Smooth muscle cell (in vitro differentiated cells): ENCODE results near the gene PTPRU. TPM values are rescaled to one million over a fixed set of nuclear protein-coding genes. Genes with fewer than 3 reads are reported as not detected.

ENCODE experiments used
- DNase-seq: peaks from one replicate; lab custom pipeline; 2025; ENCODE audit not compliant: unreplicated experiment; lab: John Stamatoyannopoulos, UW
- H2AFZ ChIP-seq: fragments of 200-600 bp; sonication (generic); 2 replicates; pipeline ENCODE4 v1.6.0; 2016; ENCODE audit warnings: antibody characterized with exemption, low read depth, mild to moderate bottlenecking
- H3F3A ChIP-seq: fragments of 200-600 bp; sonication (generic); 2 replicates; pipeline ENCODE4 v1.6.0; 2017; ENCODE audit warnings: antibody characterized with exemption, low read depth
- H3K27ac ChIP-seq: fragments of 200-600 bp; sonication (generic); 2 replicates; pipeline ENCODE4 v1.5.1; 2016; ENCODE audit warnings: low read depth, mild to moderate bottlenecking
- H3K27me3 ChIP-seq: fragments of 200-600 bp; sonication (generic); 2 replicates; pipeline ENCODE4 v1.6.1; 2016; ENCODE audit warnings: low read depth, mild to moderate bottlenecking
- H3K36me3 ChIP-seq: fragments of 200-600 bp; sonication (generic); 2 replicates; pipeline ENCODE4 v1.5.1; 2016; ENCODE audit warnings: low read depth
- H3K4me1 ChIP-seq: fragments of 200-600 bp; sonication (generic); 2 replicates; pipeline ENCODE4 v1.5.1; 2016; ENCODE audit warnings: low read depth
- H3K4me2 ChIP-seq: fragments of 200-600 bp; sonication (generic); 2 replicates; pipeline ENCODE4 v1.6.0; 2016; ENCODE audit warnings: mild to moderate bottlenecking
- H3K4me3 ChIP-seq: fragments of 200-600 bp; sonication (generic); 2 replicates; pipeline ENCODE4 v1.5.1; 2016; ENCODE audit warnings: mild to moderate bottlenecking
- H3K79me2 ChIP-seq: fragments of 200-600 bp; sonication (generic); 2 replicates; pipeline ENCODE4 v1.6.0; 2016; ENCODE audit warnings: low read depth, mild to moderate bottlenecking
- H3K9ac ChIP-seq: fragments of 200-600 bp; sonication (generic); 2 replicates; pipeline ENCODE4 v1.6.0; 2016; ENCODE audit warnings: low read depth
- H3K9me3 ChIP-seq: fragments of 200-600 bp; sonication (generic); replicated peaks from 2 replicates; pipeline ENCODE4 v1.5.1; 2016; ENCODE audit warnings: low read depth
- H4K20me1 ChIP-seq: fragments of 200-600 bp; sonication (generic); 2 replicates; pipeline ENCODE4 v1.6.0; 2016; ENCODE audit warnings: low read depth
- WGBS: methylation state at CpG from one replicate; pipeline ENCODE4 v1.1.7; 2016; ENCODE audit warnings: low lambda C conversion rate; 5-methylcytosine and 5-hydroxymethylcytosine counted together
- polyA plus RNA-seq: library from polyadenylated mRNA; unstranded; fragments of >200 nt; fragmentation: Nextera tagmentation; extraction: Ambion mirVana; gene quantifications from 2 replicates; pipeline ENCODE4 v1.2.1, GENCODE V29; 2016
- total RNA-seq: library from RNA; depleted of rRNA; stranded (reverse); fragments of >200 nt; gene quantifications from 2 replicates; pipeline ENCODE4 v1.2.3, GENCODE V29; 2014
- TF ChIP-seq, protein P1 (sequence below): fragments of 200-600 bp; sonication (generic); IDR thresholded peaks from 2 replicates; pipeline ENCODE4 v1.5.1; 2017; ENCODE audit warnings: borderline replicate concordance, mild to moderate bottlenecking, antibody characterized with exemption; ENCODE audit not compliant: insufficient read depth, poor library complexity, severe bottlenecking

Gene PTPRU
- total and polyA plus RNA-seq, 2 experiments from 2014 or later, result 41.1 to 67.8 TPM

DNA sequence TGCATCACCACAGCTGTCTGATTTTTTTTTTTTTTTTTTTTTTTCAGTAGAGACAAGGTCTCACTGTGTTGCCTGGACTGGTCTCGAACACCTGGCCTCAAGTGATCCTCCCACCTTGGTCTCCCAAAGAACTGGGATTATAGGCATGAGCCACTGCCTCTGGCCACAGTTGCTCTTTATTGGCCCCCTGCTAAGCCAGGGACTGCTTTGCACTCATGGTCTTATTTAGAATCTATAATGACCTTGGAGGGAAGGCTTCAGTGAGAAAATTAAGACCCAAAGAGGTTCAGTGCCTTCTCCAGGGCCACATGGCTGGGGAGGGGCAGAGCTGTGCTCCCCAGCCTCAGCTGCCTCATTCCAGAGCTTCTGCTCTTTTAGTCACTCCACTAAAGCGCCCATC lies 84.9 kb downstream of the PTPRU start:
- Histone ChIP-seq H4K20me1 (no peaks in the 10 kb centered on the region), H3K27me3 (no peaks in the 10 kb centered on the region), H3F3A (no peaks in the 10 kb centered on the region), H3K4me2 (no peak overlapping the region), H3K27ac (no peak overlapping the region), H3K36me3 (no peaks in the 10 kb centered on the region), H3K4me3 (no peak overlapping the region), H2AFZ (no peak overlapping the region), H3K9ac (no peak overlapping the region), H3K4me1 (no peaks in the 10 kb centered on the region), H3K9me3 (no peaks in the 10 kb centered on the region), H3K79me2 (no peaks in the 10 kb centered on the region)
- 94% methylated on average over 2 of the region's 2 CpGs for WGBS
- DNase-seq, result no peak
- TF ChIP-seq, protein P1, sequence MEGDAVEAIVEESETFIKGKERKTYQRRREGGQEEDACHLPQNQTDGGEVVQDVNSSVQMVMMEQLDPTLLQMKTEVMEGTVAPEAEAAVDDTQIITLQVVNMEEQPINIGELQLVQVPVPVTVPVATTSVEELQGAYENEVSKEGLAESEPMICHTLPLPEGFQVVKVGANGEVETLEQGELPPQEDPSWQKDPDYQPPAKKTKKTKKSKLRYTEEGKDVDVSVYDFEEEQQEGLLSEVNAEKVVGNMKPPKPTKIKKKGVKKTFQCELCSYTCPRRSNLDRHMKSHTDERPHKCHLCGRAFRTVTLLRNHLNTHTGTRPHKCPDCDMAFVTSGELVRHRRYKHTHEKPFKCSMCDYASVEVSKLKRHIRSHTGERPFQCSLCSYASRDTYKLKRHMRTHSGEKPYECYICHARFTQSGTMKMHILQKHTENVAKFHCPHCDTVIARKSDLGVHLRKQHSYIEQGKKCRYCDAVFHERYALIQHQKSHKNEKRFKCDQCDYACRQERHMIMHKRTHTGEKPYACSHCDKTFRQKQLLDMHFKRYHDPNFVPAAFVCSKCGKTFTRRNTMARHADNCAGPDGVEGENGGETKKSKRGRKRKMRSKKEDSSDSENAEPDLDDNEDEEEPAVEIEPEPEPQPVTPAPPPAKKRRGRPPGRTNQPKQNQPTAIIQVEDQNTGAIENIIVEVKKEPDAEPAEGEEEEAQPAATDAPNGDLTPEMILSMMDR, result no peak

DNA sequence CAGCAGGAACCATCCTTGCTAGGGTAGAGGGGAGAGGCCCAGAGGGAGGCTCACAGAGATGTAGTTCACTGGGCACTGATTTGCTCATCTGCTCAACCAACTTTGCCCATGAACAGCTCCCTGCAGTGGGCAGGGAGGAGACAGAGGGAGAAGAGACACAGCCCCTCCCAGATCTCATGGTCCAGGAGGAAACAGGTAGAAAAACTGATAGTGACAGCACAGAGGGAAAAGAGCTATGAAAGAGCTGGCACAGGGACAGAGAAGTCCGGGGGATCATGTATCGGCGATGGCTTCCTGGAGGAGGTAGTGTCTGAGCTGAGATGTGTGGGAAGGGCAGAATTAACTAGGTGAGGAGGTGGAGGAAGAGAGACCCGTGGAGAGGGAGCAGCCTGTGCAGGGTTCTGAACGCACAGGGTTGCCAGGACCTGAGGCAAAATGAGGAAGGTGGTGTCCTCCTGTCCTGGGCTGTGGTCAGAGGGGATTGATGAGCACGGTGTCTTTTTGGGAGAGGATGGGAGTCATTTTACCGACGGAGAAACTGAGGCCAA lies 85.9 kb downstream of the PTPRU start:
- 97% methylated on average over 8 of the region's 8 CpGs for WGBS
- Histone ChIP-seq H3K4me1 (no peaks in the 10 kb centered on the region), H3K79me2 (no peaks in the 10 kb centered on the region), H3K27me3 (no peaks in the 10 kb centered on the region), H3K9ac (no peak overlapping the region), H3K4me2 (no peak overlapping the region), H4K20me1 (no peaks in the 10 kb centered on the region), H3F3A (no peaks in the 10 kb centered on the region), H3K27ac (no peak overlapping the region), H3K9me3 (no peaks in the 10 kb centered on the region), H3K4me3 (no peak overlapping the region), H3K36me3 (no peaks in the 10 kb centered on the region), H2AFZ (no peak overlapping the region)
- TF ChIP-seq, protein P1, result no peak
- no peak for DNase-seq

DNA sequence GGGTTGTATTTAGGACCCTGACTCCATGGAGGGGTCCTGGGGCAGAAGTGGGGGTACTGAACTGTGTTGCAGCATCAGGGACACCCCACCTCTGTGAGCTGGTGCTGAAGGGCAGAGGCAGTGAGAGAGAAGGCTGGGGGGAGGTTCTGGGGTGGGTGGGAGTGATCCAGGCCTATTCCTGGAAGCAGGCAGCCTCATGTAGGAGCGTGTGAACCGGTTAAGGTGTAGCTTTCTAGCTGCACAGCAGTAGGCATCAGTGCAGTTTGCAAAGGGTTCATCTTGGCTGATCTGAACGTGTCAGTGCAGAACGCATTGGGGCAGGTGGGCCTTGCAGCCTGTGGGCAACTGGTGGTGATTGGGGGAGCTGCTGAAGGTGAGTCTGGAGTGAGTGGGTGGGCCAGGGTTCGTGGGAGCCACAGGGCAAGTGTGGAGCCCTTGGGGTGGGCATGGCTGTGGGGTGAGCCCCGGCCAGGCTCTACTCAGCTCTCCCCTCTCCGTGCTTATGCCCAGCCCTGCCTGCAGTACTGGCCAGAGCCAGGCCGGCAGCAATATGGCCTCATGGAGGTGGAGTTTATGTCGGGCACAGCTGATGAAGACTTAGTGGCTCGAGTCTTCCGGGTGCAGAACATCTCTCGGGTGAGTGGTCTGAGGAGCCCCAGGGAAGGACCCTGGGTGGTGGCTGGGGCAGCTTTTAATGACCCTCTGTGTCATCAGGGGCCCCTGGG lies 86.7 kb downstream of the PTPRU start:
- Histone ChIP-seq H3K27me3 (no peaks in the 10 kb centered on the region), H3K9me3 (no peaks in the 10 kb centered on the region), H2AFZ (no peak overlapping the region), H3K4me1 (no peaks in the 10 kb centered on the region), H4K20me1 (no peaks in the 10 kb centered on the region), H3F3A (no peaks in the 10 kb centered on the region), H3K4me2 (no peak overlapping the region), H3K79me2 (no peaks in the 10 kb centered on the region), H3K27ac (no peak overlapping the region), H3K9ac (no peak overlapping the region), H3K4me3 (no peak overlapping the region), H3K36me3 (no peaks in the 10 kb centered on the region)
- 99% methylated on average over 9 of the region's 12 CpGs for whole genome bisulfite sequencing
- TF ChIP-seq, protein P1, result no peak
- no peak for DNase-seq

DNA sequence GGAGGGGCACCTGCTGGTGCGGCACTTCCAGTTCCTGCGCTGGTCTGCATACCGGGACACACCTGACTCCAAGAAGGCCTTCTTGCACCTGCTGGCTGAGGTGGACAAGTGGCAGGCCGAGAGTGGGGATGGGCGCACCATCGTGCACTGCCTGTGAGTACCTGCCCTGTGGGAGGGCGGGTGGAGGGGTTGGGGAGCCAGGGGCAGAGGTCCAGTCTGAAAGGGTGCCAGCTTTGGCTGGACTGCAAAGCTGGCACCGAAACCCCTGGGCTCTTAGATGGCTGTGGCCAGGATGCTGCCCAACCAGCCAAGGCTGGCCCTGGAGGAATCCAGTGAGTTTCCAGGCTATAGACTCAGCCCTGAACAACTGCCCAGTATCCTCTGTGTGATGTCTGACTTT lies 87.3 kb downstream of the PTPRU start:
- WGBS, result 95% methylated on average over 8 of the region's 8 CpGs
- no peaks in the 10 kb centered on the region for H3F3A ChIP-seq
- no peak overlapping the region for H3K9ac ChIP-seq
- H3K27me3 ChIP-seq, result no peaks in the 10 kb centered on the region
- TF ChIP-seq, protein P1, result no peak
- no peak overlapping the region for H3K4me3 ChIP-seq
- no peaks in the 10 kb centered on the region for H3K79me2 ChIP-seq
- H3K4me2 ChIP-seq, result no peak overlapping the region
- H4K20me1 ChIP-seq, result no peaks in the 10 kb centered on the region
- H2AFZ ChIP-seq, result no peak overlapping the region
- no peaks in the 10 kb centered on the region for H3K36me3 ChIP-seq
- H3K9me3 ChIP-seq, result no peaks in the 10 kb centered on the region
- no peak for DNase-seq
- H3K27ac ChIP-seq, result no peak overlapping the region
- H3K4me1 ChIP-seq, result no peaks in the 10 kb centered on the region
